Tongue (tissue), 2 donors: ENCODE results near the gene HSDL2. TPM values are rescaled to one million over a fixed set of nuclear protein-coding genes. Genes with fewer than 3 reads are reported as not detected.
"Not testable (repeated sequence)": the region's sequence is repeated elsewhere in the genome, so short reads cannot be mapped to it uniquely, and the experiment has no call there.

ENCODE experiments used
- DNase-seq: peaks from one replicate; pipeline ENCODE4 v3.0.0-alpha.2; 2015
- total RNA-seq: library from RNA; depleted of rRNA; stranded (reverse); fragments of >200 nt; gene quantifications from one replicate; pipeline ENCODE4 v1.2.3, GENCODE V29; 2014

HSDL2 gene
- total RNA-seq, 1 donor from 2014 or later: 142 TPM

DNA sequence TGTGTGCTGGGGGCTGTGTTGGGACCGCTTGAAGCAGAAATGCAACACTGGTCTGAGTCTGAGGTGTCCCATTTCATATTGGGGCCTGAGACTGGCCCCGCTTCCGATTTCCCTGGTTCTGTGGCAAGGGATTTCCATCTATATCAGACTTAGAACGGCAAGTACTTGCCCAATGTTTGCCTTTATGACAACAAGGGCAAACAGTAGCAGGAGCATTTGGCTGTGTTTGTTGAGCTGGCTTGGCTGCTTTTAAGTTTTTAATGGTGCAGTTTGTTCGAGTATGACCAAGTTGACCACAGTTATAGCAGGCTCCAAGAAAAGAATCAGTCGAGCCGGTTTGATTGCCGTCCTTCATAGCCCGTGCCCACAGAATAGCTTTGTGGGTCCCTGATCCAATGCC lies 17.0 kb downstream of the HSDL2 start:
- DNase-seq: no peak

DNA sequence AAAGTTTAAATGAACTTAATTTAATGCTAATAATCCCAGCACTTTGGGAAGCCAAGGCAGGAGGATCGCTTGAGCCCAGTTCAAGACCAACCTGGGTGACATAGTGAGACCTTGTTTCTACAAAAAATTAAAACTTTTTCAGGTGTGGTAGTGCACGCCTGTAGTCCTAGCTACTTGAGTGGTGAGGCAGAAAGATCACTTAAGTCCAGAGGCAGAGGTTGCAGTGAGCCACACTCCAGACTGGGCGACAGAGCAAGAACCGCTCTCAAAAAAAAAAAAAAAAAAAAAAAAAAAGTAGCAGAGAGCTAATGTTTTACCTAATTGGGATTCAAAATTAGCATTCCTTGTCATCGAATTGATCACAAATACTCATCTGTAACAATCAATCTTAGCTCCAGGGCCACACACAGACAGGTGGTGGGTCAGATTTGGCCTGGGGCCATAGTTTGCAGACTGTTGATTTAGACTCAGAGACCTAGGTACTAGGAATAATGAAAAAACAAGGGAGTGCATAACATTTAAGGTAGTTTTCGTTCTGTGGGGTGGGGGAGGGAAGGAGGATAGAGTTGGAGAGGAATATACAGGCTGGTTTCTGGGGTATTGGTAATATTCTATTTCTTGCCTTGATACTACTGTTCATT lies 21.4 kb downstream of the HSDL2 start:
- no peak for DNase-seq

DNA sequence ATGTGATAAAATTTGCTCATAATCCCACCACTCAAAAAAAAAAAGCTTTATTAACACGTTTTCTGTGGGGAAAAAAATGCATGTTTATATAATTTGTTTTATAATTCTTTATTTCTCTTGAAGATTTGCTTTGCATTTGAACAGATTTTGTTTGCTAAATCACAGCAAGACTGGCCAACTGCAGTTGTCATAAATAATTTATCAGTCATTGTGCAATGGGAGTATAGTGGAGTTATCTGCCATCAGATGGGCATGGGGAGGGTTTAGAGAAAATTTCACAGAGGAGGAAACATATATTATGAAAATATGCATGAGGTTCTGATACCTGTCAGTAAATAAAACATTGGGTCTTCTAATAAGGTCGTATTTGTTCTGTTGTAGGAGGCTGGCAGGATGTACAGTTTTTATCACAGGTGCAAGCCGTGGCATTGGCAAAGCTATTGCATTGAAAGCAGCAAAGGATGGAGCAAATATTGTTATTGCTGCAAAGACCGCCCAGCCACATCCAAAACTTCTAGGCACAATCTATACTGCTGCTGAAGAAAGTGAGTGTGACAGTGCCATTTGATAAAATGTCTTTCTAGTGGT lies 23.8 kb downstream of the HSDL2 start:
- DNase-seq: no peak

DNA sequence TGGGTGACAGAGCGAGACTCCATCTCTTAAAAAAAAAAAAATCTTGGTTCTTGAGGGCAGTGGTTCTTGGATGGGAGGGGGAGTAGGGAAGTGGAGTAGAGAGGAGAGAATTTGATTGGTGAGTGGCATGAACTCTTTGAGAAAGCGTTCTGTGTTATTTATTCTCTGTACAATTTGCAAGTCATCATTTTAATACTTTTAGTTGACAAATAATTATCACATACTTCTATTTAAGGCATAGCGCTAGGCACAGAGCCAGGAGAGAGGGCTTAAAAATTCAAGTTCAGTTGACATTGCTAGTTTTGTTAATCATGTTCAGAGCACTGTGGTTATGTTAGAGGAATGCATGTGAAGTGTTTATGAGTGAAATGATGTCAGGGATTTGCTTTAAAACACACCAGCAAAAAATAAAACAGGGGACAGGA lies 24.6 kb downstream of the HSDL2 start:
- no peak for DNase-seq

DNA sequence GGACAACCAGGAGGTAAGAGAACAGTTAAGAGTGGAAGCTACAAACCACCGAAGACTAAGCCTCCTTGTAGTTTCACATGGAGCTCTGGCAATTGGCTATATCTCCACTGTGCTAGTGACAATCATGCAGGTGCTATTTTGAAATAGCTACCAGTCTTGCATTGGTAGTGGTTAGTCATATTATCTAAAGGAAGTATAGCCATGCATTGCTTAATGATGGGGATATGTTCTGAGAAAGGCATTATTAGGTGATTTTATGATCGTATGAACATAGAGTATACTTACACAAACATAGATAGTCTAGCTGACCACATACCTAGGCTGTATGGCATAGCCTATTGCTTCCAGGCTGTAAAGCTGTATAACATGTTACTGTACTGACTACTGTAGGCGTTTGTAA lies 28.4 kb downstream of the HSDL2 start:
- DNase-seq: no peak

DNA sequence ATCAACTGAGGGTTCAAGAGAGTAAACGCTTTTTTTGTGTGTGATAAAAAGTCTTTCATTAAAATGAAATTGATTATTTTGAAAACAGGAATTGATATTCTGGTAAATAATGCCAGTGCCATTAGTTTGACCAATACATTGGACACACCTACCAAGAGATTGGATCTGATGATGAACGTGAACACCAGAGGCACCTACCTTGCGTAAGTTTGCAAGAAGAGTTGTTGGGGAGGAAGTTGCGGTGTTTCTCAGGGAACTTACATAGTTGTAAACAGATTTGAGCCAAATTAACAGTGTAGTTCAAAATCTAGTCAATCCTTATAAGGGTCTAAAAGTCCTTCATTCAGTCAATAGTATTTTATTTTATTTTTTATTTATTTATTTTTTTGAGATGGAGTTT lies 28.9 kb downstream of the HSDL2 start:
- no peak for DNase-seq

DNA sequence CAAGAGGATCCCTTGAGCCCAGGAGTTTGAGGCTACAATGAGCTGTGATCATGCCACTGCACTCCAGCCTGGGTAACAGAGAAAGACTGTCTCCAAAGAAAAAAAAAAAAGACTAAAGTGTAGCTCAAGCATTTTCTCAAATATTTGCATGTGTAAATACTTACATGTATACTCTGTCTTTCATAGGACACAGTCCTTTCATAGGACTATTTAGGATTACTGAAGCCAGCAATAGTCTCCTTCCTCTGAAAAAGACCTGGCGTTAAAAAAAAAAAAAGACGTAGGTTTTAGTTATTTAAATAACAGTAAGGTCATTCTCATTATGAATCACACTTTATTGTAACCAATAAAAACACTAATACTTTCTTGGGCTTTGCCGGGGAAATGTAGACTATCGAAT lies 29.9 kb downstream of the HSDL2 start:
- DNase-seq: no peak

DNA sequence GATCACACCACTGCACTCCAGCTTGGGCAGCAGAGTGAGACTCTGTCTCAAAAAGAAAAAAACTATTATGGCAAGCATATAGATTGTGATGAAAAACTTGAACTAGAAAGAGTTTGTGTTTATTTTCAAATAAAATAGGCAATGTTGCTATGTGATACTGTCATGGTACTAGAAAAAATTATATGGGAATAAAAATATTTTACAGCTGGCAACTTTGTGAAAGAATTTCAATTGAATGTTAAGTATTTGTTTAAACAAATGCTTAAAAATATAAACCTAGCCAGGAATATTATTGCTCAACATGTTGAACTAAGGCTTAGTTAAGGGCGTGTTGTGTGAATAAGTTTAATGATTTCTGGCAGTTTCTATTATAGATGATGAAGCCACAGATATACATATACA lies 31.7 kb downstream of the HSDL2 start:
- peak; percentile 17 for DNase-seq

DNA sequence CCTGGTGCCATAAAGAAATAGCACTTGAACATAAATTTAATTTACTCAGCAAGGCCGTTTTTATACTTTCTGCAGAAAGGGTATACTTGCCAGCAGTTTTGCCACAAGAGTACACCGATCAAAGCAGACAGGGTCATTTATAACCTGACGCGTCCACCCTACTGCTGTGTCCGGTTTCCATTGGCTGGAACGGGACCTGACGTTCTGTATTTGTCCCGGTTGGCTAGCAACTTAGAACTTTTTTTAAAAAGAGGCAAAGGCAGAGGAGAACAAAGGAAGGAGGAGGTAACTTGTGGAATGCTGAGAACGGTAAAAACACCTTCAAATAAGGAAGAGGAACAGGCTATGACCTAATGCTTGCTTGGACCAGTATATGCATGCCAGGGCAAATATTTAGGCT lies 33.8 kb downstream of the HSDL2 start:
- DNase-seq: not testable (repeated sequence)

DNA sequence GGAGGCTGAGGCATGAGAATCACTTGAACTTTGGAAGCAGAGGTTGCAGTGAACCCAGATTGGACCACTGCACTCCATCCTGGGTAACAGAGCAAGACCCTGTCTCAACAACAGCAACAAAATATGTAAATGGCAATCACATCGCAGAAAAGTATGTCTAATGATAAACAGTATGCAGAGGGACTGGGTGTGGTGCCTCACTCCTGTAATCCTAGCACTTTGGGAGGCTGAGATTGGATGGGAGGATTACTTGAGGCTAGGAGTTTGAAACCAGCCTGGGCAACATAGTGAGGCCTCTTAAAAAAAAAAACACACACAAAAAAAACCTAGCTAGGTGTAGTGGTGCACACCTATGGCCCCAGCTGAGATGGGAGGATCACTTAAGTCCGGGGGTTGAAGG lies 40.3 kb downstream of the HSDL2 start:
- DNase-seq: no peak

DNA sequence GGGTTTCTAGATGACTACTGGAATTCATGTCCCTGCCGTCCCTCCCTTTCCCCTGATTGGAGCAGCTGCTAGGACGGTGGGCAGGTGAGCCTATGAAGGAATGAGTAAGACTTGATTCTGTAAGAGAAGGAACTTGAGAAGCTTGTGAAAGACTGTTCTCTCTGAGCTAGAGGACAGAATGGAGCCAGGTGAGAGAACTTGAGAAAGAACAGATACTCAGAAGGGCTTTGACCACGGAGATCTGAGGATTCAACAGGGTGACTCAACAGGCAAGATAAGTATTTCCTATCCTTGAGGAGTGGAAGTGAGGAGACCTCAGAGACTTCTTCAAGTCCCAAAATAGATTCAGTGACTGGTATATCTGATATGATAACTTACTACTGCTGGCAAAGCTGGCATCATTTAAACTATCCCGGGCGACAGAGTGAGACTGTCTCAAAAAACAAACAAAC lies 41.9 kb downstream of the HSDL2 start:
- DNase-seq: peak; percentile 13

DNA sequence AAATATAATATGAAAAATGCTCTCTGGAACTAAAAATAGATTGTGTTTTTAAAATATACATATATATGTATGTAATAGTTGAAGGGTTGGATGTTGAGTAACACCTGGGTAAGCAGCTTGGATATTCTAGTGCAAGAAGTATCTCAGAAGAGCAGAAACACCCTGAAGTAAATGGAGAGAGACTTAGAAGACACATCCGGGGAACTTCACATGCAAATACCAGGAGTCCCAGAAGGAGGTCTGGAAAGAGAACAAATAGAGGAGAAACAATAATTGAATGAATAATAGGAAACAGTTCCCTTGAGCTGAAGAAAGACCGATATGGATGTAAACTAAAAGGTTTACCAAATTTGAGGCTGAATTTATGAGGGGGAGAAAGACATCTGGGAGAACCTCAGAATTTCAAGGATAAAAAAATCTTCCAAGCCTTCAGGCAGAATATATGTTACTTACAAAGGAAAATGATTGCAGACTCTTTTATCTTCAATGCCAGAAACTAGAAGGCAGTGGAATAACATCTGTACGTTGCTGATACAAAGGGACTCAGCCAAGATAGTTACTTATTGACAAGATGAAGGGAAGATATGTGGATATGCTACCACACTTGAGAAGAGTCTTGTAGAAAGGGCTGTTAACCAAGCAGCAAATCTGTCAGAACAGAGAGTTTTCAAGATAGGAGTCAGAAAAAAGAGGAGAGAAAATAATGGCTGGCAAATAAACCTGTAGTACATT lies 42.7 kb downstream of the HSDL2 start:
- no peak for DNase-seq

DNA sequence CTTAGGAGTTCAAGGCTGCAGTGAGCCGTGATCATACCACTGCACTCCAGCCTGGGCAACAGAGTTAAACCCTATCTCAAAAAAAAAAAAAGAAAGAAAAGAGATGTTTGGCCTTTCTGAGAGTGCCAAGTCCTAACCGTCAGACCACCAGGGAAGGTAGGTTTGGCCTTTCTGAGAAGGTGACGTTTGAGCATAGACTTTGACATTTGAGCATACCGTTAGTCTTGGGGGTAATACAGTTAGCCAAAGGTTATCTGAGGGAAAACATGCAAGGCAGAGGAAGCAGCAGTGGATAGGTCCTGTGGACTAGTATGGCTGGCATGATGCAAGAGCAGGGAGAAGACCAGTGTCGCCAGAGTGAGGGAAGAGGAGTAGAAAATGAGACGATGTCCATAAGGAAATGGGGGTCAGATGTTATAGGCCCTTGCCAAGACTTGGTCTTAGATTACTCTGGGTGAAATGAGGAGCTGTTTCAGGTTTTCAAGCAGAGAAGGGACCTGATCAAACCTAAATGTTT lies 50.2 kb downstream of the HSDL2 start:
- DNase-seq: no peak

DNA sequence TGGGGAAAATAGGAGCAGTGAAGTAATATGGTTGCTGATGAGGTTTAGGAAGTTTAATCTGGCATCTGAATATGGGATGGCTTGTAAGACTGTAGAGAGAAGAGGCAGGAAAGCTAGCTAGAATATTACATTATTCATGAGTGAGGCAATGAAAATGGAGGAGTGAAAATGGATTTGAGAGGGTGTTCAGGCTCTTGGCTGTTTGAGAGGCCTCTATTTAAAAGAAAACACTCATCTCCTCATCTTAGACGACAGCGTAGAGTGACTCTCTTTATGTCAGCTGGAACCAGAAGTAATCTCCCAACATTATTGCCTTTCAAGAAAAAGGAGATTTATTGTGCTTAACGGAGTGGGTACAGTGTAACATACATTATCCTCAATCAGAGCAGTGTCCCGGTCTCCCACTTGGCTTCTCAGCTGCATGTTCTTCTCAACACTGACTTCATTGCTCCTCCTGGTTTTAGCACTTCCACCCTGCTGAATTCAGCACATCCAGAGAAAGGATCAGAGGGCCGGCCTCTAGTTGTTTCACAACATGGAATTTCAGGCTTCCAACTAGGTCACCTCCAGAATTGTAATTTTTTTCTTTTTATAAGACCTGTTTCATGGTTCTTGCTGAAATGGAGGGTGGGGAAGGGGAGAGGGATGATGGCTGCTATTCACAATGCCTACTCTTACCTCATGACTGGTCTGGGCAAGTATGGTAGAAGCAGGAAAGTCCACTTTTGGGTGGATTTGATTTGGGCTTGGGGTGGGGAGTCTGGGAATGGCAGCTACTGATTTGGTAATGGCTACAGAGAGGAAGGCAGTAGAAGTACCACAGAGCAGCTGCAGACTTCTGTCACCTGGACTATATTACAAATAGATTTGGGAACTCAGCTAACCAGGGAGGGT lies 53.8 kb downstream of the HSDL2 start:
- no peak for DNase-seq

DNA sequence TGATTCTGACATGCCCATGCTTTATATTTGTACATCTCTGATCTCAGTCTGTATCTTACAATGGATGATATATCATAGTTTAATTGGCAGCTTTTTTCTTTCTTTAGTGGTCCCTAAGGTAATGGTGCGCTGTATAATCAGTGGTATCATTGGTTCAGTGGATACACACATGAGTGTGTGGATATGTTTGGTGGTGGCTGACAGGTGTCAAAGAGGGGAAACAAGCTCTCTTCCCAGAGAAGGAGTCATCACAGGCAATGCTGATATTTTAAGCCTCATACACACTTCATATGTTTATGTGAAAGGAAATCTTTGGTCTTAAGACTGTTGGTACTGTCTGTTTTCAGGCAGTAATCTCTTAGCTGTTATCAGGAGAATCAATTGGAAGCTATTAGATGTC lies 54.6 kb downstream of the HSDL2 start:
- DNase-seq: no peak

DNA sequence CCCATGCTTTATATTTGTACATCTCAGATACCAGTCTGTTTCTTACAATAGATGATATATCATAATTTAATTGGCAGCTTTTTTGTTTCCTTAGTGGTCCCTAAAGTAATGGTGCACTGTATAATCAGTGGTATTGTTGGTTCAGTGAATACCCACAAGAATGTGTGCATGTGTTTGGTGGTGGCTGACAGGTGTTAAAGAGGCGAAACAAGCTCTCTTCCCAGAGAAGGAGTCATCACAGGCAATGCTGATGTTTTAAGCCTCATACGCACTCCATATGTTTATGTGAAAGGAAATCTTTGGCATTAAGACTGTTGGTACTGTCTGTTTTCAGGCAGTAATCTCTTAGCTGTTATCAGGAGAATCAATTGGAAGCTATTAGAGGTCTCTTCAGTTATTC lies 57.5 kb downstream of the HSDL2 start:
- DNase-seq: no peak

DNA sequence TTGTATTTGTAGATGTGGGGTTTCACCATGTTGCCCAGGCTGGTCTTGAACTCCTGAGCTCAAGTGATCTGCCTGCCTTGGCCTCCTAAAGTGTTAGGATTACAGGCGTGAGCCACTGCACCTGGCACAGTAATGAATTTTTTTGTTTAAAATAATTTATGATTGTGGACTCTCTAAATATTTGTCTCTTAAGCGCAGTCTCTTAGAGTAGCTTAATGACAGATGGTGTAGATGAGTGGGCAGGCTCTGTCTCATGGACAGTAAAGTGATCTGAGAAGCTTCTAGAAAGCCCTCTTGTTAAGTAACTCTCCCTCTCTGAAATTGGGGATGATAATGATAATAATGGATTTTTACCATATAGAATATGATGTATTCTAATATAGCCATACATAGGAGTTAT lies 59.3 kb downstream of the HSDL2 start:
- no peak for DNase-seq

DNA sequence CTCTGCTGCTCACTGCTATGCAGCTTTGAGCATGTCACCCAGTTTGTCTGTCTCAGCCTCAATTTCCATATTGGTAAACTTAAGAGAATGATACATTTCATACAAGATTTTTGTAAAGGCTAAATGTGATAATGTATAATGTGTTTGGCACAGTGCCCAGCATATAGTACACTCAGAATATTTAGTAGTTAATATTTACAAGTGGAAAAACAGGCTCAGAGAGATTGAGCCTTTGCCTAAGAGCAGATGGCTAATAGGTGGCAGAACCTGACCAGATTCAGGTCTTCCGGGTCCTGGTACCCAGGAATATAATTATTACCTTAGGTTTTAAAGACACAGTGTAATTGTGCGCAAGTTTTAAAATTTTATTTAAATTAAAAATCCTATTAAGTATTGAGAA lies 59.9 kb downstream of the HSDL2 start:
- DNase-seq: no peak

DNA sequence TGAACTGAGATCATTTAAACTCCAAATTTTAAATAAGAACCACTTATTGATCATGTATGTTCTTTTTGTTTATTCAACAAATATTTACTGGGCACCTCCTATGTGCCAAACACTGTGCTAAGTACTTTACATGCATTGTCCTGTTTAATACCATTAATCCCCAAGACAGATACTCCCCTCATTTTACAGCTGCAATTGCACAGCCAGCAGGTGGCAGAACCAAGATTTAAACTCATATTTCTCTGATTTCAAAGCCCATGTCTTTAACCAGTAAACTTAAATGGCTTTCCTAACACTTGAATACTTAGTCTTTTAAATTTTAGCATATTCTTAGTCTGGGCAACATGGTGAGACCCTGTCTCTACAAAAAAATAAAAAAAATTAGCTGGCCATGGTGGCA lies 63.3 kb downstream of the HSDL2 start:
- no peak for DNase-seq

DNA sequence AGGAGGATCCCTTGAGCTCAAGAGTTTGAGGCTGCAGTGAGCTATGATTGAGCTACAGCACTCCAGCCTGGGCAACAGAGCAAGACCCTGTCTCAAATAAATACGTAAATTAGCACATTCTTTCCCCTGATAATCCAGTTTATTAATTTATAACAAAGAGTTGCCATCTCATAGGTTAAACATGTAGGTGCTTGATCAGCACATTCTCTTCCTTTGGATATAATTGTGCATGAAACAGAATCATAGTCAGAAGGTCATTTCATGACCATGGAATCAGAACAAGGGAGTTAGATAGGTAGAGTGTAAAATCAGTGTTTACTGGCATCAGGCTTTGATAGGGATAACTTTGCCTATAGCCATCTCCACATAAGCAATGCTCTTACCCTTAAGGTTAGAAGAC lies 63.7 kb downstream of the HSDL2 start:
- no peak for DNase-seq

DNA sequence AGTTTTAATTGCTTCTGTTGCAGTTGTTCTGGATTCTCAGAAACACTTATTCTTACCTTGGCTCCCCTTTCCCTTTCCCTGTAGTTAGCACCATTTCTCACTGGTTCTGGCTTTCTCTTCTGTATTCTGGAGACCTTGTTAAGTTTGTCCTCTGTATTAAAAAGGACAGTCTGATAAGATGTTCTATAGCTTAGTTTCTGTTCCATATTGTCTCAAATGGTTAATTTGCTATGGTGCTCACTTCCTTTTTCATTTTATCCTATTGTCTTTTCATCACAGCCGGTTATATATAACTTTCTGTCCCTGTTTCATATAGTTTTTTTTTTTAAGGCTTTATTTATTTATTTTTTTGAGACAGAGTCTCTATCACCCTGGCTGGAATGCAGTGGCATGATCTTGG lies 65.3 kb downstream of the HSDL2 start:
- no peak for DNase-seq

DNA sequence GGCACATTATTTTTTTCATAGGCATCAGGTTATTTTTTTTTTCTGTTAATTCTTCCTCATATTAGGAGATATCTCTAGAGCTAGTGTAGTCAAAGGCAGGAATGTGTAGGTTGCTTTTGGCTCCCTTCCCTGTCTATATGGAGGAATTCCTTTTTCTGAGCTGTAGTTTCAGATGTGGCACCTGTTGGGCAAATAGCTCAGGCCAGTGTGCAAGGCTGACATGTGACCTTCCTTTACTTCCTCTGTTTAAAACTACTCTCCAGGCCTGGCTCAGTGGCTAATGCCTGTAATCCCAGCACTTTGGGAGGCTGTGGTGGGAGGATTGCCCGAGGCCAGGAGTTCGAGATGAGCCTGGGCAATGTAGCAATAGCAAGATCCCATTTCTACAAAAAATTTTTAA lies 66.2 kb downstream of the HSDL2 start:
- no peak for DNase-seq

DNA sequence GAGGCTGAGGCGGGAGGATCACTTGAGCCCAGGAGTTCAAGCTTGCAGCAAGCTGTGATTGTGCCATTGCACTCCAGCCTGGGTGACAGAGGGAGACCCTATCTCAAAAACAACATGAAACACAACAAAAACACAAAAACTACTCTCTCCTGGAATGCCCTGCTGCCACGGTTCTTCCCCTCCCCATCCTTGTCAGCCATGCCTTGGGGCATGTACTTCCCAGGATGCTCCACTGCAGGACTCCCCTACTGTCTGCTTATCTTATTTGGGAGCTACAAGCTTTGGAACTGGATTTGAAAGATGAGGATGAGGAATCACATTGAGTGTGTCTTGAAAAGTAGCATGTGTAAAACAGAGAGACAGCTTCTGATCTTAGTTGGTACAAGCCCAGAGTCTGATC lies 66.6 kb downstream of the HSDL2 start:
- DNase-seq: no peak
